RWPE1 (cell line): ENCODE measurements around the gene DCAF5.

Source experiments
- CTCF ChIA-PET: fragments of 350-600 bp; sonication (Branson Sonifier 250); formaldehyde crosslinking; extraction: SDS; loops from one replicate; lab custom pipeline; 2021; lab: Yijun Ruan, JAX
- POLR2A ChIA-PET: fragments of 400-600 bp; formaldehyde crosslinking; extraction: SDS; loops from one replicate; lab custom pipeline; 2020; ENCODE audit warnings: antibody characterized with exemption; ENCODE audit not compliant: low non-redundant PET; lab: Yijun Ruan, JAX
- DNase-seq: peaks from one replicate; pipeline ENCODE4 v3.0.0; 2012; ENCODE audit warnings: low spot score
- H3K27ac ChIP-seq: fragments of 450-650 bp; 2 replicates; pipeline ENCODE4 v1.5.1; 2017
- CTCF ChIP-seq: fragments of 450-650 bp; conservative IDR thresholded peaks from 2 replicates; pipeline ENCODE4 v1.5.1; 2017; ENCODE audit warnings: low read depth, mild to moderate bottlenecking

The DCAF5 gene

GRCh38 chr14:69048456-69048855, 104.5 kb downstream of the DCAF5 start:
- no peak for TF ChIP-seq CTCF
- ChIA-PET CTCF (interaction anchor here (0.5 to 0.6 kb wide), 3 partner anchors 18 to 116 kb away, joined by 3 to 7 read pairs (median 4); no protein-coding TSS in a partner anchor), POLR2A (no interaction called here)
- no peak for DNase-seq
- no peak overlapping the region for H3K27ac ChIP-seq

GRCh38 chr14:69047255-69047654, 105.7 kb downstream of the DCAF5 start:
- no peak overlapping the region for H3K27ac ChIP-seq
- DNase-seq: no peak
- no peak for TF ChIP-seq CTCF
- POLR2A ChIA-PET: no interaction called here
- CTCF ChIA-PET: interaction anchor here (0.6 kb wide), 1 partner anchor 50 kb away, joined by 4 read pairs; no protein-coding TSS in a partner anchor

- no peak for TF ChIP-seq CTCF
- POLR2A ChIA-PET: no interaction called here
- H3K27ac ChIP-seq: no peak overlapping the region
- no peak for DNase-seq
- CTCF ChIA-PET: interaction anchor here (0.6 kb wide), 1 partner anchor 49 kb away, joined by 4 read pairs; no protein-coding TSS in a partner anchor
Observed at GRCh38 chr14:69046476-69046860, 106.5 kb downstream of the DCAF5 start.

GRCh38 chr14:69045857-69046475, 107.0 kb downstream of the DCAF5 start:
- no peak for TF ChIP-seq CTCF
- CTCF ChIA-PET: interaction anchor here (1.1 kb wide), 1 partner anchor 135 kb away, joined by 3 read pairs; no protein-coding TSS in a partner anchor
- POLR2A ChIA-PET: no interaction called here
- no peak for DNase-seq
- no peak overlapping the region for H3K27ac ChIP-seq

GRCh38 chr14:69044965-69045555, 107.9 kb downstream of the DCAF5 start:
- ChIA-PET POLR2A (no interaction called here), CTCF (interaction anchor here (1.1 kb wide), 1 partner anchor 134 kb away, joined by 3 read pairs; no protein-coding TSS in a partner anchor)
- H3K27ac ChIP-seq: no peak overlapping the region
- no peak for DNase-seq
- TF ChIP-seq CTCF: no peak

- ChIA-PET POLR2A (no interaction called here), CTCF (no interaction called here)
- no peak for DNase-seq
- no peak overlapping the region for H3K27ac ChIP-seq
- TF ChIP-seq CTCF: no peak
Observed at GRCh38 chr14:69044296-69044695, 108.6 kb downstream of the DCAF5 start.
